ENCODE data around the gene IQCM. TPM values are rescaled to one million over a fixed set of nuclear protein-coding genes. Genes with fewer than 3 reads are reported as not detected.

The IQCM gene
- total RNA-seq, 1 experiment from 2014 or later, result not detected

DNA sequence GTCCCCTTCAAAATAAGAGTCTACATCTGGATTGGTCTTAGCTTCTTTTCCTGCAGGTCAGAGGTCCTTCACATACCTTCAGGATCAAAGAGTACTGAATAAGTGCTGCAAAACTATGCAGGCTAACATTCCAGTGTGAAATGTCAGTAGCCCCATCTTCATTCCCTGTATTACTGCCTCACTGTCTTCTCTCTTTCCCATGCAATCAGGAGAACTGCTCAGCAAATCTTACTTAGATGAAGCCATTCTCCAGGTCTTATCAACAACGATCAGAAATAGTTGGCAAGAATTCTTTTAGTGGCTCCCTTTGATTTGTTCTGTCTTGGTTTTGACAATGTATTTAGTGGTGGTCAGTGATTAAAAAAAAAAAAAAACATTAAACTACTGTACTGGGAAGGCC lies 26.0 kb upstream of the IQCM start:
- CTCF ChIA-PET, result no interaction called here
- Histone ChIP-seq H3K4me1 (peaks cover 5% of the 10 kb centered on the region), H3K36me3 (ENCODE audit: control insufficient read depth, insufficient read depth, low read length) (no peaks in the 10 kb centered on the region), H3K4me3 (ENCODE audit: low read depth, low read length) (no peak overlapping the region), H3K9me3 (no peaks in the 10 kb centered on the region), H3K27me3 (replicated peaks; ENCODE audit: control insufficient read depth, insufficient read depth, low read length) (no peaks in the 10 kb centered on the region)
- Mint-ChIP-seq H3K4me3 (ENCODE audit: unreplicated experiment) (no peak overlapping the region), H3K27ac (ENCODE audit: unreplicated experiment) (no peak overlapping the region), H3K27me3 (ENCODE audit: insufficient read depth, unreplicated experiment) (no peaks in the 10 kb centered on the region), H3K36me3 (ENCODE audit: insufficient read depth, unreplicated experiment) (no peaks in the 10 kb centered on the region), H3K4me1 (ENCODE audit: low read depth, unreplicated experiment) (peaks cover 7% of the 10 kb centered on the region), H3K9me3 (ENCODE audit: unreplicated experiment) (no peaks in the 10 kb centered on the region)
- intact Hi-C loops (cut with micrococcal nuclease; ENCODE audit: unreplicated experiment), result no loop called here
- TF ChIP-seq, protein P1, sequence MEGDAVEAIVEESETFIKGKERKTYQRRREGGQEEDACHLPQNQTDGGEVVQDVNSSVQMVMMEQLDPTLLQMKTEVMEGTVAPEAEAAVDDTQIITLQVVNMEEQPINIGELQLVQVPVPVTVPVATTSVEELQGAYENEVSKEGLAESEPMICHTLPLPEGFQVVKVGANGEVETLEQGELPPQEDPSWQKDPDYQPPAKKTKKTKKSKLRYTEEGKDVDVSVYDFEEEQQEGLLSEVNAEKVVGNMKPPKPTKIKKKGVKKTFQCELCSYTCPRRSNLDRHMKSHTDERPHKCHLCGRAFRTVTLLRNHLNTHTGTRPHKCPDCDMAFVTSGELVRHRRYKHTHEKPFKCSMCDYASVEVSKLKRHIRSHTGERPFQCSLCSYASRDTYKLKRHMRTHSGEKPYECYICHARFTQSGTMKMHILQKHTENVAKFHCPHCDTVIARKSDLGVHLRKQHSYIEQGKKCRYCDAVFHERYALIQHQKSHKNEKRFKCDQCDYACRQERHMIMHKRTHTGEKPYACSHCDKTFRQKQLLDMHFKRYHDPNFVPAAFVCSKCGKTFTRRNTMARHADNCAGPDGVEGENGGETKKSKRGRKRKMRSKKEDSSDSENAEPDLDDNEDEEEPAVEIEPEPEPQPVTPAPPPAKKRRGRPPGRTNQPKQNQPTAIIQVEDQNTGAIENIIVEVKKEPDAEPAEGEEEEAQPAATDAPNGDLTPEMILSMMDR (IDR thresholded peaks at IDR 0.05; ENCODE audit: insufficient read depth in 1 of 2, low read depth in 1 of 2, low read length in 1 of 2, severe bottlenecking in 1 of 2, unreplicated experiment in 1 of 2), result no peak
- BruUV-seq (replicated peaks), result no TSS peak
- POLR2A ChIA-PET, result no interaction called here
- DNase-seq, result no peak

DNA sequence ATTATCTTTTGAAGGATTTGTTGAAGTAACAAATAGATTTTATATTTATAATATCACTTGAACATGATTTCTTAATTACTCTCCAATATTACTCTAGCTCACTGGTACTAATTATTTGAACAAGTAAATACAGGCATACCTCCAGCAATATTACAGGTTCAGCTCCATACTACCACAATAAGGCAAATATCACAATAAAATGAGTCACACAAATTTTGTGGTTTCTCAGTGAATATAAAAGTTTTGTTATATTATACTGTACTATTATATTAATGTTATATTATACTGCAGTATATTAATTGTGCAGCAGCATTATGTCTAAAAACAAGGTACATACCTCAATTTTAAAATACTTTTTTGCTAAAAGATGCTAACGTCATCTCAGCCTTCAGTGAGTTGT lies 22.4 kb upstream of the IQCM start:
- no peak overlapping the region for H3K27ac Mint-ChIP-seq (ENCODE audit: unreplicated experiment)
- Histone ChIP-seq H3K27me3 (replicated peaks; ENCODE audit: control insufficient read depth, insufficient read depth, low read length) (no peaks in the 10 kb centered on the region), H3K36me3 (ENCODE audit: control insufficient read depth, insufficient read depth, low read length) (no peaks in the 10 kb centered on the region), H3K9me3 (no peaks in the 10 kb centered on the region), H3K4me1 (peaks cover 5% of the 10 kb centered on the region), H3K4me3 (ENCODE audit: low read depth, low read length) (no peak overlapping the region)
- POLR2A ChIA-PET, result no interaction called here
- no peaks in the 10 kb centered on the region for H3K36me3 Mint-ChIP-seq (ENCODE audit: insufficient read depth, unreplicated experiment)
- no peak overlapping the region for H3K4me3 Mint-ChIP-seq (ENCODE audit: unreplicated experiment)
- intact Hi-C loops (cut with micrococcal nuclease; ENCODE audit: unreplicated experiment), result no loop called here
- CTCF ChIA-PET, result no interaction called here
- H3K9me3 Mint-ChIP-seq (ENCODE audit: unreplicated experiment), result no peaks in the 10 kb centered on the region
- no TSS peak for BruUV-seq (replicated peaks)
- TF ChIP-seq, protein P1 (IDR thresholded peaks at IDR 0.05; ENCODE audit: insufficient read depth in 1 of 2, low read depth in 1 of 2, low read length in 1 of 2, severe bottlenecking in 1 of 2, unreplicated experiment in 1 of 2), result no peak
- no peaks in the 10 kb centered on the region for H3K27me3 Mint-ChIP-seq (ENCODE audit: insufficient read depth, unreplicated experiment)
- DNase-seq, result no peak
- H3K4me1 Mint-ChIP-seq (ENCODE audit: low read depth, unreplicated experiment), result peaks cover 7% of the 10 kb centered on the region

DNA sequence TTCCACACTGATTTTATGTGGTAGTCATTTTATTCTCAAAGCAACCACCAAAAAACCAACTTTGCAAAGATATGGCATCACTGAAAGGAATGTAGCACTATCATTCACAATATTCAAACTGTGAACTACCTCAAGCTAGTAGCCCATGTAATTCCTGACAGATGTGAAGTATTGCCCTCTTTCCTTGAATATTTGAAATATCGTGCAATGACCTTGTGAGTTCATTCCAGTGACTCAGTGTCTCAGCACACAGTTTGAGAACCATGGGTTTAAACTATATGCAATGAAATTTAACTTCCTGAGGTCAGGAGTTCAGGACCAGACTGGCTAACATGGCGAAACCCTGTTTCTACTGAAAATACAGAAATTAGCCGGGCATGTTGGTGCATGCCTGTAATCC lies 20.9 kb upstream of the IQCM start:
- H3K4me3 Mint-ChIP-seq (ENCODE audit: unreplicated experiment), result no peak overlapping the region
- no peak overlapping the region for H3K4me3 ChIP-seq (ENCODE audit: low read depth, low read length)
- no peaks in the 10 kb centered on the region for H3K27me3 ChIP-seq (replicated peaks; ENCODE audit: control insufficient read depth, insufficient read depth, low read length)
- BruUV-seq (replicated peaks), result no TSS peak
- ChIA-PET POLR2A (no interaction called here), CTCF (no interaction called here)
- no peak for DNase-seq
- peaks cover 2% of the 10 kb centered on the region for H3K4me1 ChIP-seq
- H3K36me3 Mint-ChIP-seq (ENCODE audit: insufficient read depth, unreplicated experiment), result no peaks in the 10 kb centered on the region
- H3K27me3 Mint-ChIP-seq (ENCODE audit: insufficient read depth, unreplicated experiment), result no peaks in the 10 kb centered on the region
- peaks cover 4% of the 10 kb centered on the region for H3K4me1 Mint-ChIP-seq (ENCODE audit: low read depth, unreplicated experiment)
- H3K9me3 Mint-ChIP-seq (ENCODE audit: unreplicated experiment), result no peaks in the 10 kb centered on the region
- no peaks in the 10 kb centered on the region for H3K36me3 ChIP-seq (ENCODE audit: control insufficient read depth, insufficient read depth, low read length)
- no peaks in the 10 kb centered on the region for H3K9me3 ChIP-seq
- TF ChIP-seq, protein P1 (IDR thresholded peaks at IDR 0.05; ENCODE audit: insufficient read depth in 1 of 2, low read depth in 1 of 2, low read length in 1 of 2, severe bottlenecking in 1 of 2, unreplicated experiment in 1 of 2), result no peak
- H3K27ac Mint-ChIP-seq (ENCODE audit: unreplicated experiment), result no peak overlapping the region
- intact Hi-C loops (cut with micrococcal nuclease; ENCODE audit: unreplicated experiment), result no loop called here

Measured in Caco-2 (cell line).